ENCODE results near the gene DEDD.

Gene DEDD

DNA sequence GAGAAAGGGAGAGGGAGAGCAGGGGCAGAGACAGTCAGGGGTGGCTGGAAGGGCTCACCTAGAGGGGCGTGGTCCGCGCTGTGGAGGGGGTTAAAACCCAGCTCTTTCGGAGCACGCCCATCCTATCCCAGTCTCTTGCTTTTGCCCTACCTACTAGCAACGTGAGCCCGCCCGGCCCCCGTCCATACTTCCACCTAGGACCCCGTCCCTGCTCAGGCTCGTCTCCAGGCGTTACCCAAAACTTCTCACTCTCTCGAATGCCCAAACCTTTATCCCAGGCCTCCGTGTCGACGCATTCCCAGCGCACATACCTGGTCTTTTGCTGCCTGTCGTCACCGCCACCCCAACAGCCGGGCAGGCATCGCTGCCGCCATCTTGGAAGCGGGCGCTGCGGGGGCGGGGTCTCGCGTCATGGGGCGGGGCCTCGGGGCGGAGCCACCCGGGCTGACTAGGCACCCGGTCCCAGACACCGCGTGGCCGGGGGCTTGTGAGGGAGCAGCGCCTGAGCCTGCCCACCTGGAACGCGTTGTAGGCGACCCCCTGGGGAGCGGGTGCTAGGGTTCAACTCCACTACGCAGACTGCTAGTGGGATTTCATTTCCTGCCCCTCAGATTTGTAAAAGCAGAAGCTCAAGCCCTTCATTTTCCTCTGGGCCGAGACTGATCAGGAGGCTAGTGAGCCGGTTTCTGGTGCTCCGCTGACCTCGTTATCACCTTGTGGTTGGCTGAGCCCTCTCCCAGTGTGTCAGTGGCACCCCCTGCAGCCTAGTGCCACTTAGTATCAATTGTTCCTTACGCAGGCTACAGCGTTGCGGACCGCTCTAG is 44.9 kb upstream of the DEDD start, which contains the start of gene B4GALT3:
B4GALT3 (minus strand) TSS at position 396 of the 824 bp plus-strand sequence. CDS start 1,447 bp downstream, outside the sequence.
- H3K4me1 ChIP-seq (ENCODE audit: insufficient read depth, poor library complexity, severe bottlenecking): peaks cover 14% of the 10 kb centered on the region
- peak within 1 kb of the TSS; percentile 10 for H3K27ac ChIP-seq (ENCODE audit: poor library complexity, severe bottlenecking)
- H3K4me3 ChIP-seq (ENCODE audit: severe bottlenecking): peak within 1 kb of the TSS; percentile 67
- no peaks in the 10 kb centered on the region for H3K9me3 ChIP-seq (ENCODE audit: severe bottlenecking)
- ATAC-seq (ENCODE audit: low read depth) (peak; percentile 89), DNase-seq (ENCODE audit: low spot score) (no peak)
- H3K36me3 ChIP-seq (ENCODE audit: low read depth): peaks cover 29% of the 10 kb centered on the region
- no peaks in the 10 kb centered on the region for H3K27me3 ChIP-seq (ENCODE audit: insufficient read depth, poor library complexity, severe bottlenecking)
- TF ChIP-seq, protein P1, sequence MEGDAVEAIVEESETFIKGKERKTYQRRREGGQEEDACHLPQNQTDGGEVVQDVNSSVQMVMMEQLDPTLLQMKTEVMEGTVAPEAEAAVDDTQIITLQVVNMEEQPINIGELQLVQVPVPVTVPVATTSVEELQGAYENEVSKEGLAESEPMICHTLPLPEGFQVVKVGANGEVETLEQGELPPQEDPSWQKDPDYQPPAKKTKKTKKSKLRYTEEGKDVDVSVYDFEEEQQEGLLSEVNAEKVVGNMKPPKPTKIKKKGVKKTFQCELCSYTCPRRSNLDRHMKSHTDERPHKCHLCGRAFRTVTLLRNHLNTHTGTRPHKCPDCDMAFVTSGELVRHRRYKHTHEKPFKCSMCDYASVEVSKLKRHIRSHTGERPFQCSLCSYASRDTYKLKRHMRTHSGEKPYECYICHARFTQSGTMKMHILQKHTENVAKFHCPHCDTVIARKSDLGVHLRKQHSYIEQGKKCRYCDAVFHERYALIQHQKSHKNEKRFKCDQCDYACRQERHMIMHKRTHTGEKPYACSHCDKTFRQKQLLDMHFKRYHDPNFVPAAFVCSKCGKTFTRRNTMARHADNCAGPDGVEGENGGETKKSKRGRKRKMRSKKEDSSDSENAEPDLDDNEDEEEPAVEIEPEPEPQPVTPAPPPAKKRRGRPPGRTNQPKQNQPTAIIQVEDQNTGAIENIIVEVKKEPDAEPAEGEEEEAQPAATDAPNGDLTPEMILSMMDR (IDR thresholded peaks at IDR 0.05; ENCODE audit: poor library complexity, severe bottlenecking): peak; percentile 16

DNA sequence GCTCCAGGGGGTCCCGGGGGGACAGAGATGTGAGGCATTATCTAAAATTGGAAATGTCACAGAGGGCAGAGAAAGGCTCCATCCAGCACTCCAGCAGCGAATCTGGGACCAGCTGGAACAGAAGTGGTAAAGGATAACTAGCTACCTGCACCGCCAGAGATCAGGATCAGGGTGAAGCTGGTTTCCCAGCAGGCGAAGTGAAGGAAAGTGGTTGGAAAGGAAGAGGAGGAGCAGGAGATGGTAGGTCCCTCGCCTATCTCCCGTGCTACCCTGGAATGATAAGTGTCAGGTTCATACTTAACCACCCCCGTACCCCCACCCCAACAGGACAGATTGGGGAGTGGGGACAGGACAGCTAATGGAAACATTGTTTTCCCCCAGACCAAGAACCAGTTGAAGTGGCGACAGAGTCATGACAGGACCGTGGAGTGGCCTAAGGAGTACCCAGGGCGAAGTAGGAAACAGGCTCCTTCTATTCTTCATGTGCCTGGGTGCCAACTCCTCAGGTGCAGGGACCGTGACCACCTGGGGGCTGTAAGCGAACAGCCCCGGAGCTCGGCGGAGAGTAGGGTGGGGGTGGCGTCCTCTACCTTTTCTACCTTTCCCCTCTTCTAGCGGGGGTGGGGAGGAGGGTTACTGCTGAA is 44.1 kb upstream of the DEDD start:
- TF ChIP-seq, protein P1 (IDR thresholded peaks at IDR 0.05; ENCODE audit: poor library complexity, severe bottlenecking): no peak
- H3K4me1 ChIP-seq (ENCODE audit: insufficient read depth, poor library complexity, severe bottlenecking): peaks cover 8% of the 10 kb centered on the region
- peak overlapping the region; percentile 10 for H3K27ac ChIP-seq (ENCODE audit: poor library complexity, severe bottlenecking)
- peaks cover 36% of the 10 kb centered on the region for H3K36me3 ChIP-seq (ENCODE audit: low read depth)
- peak; percentile 2; the same call in 2 of the 3 replicates for ATAC-seq (ENCODE audit: low read depth)
- H3K27me3 ChIP-seq (ENCODE audit: insufficient read depth, poor library complexity, severe bottlenecking): no peaks in the 10 kb centered on the region
- peak overlapping the region; percentile 67 for H3K4me3 ChIP-seq (ENCODE audit: severe bottlenecking)
- no peaks in the 10 kb centered on the region for H3K9me3 ChIP-seq (ENCODE audit: severe bottlenecking)
- no peak for DNase-seq (ENCODE audit: low spot score)

- ATAC-seq (ENCODE audit: low read depth) (no peak), DNase-seq (ENCODE audit: low spot score) (no peak)
- no peaks in the 10 kb centered on the region for H3K27me3 ChIP-seq (ENCODE audit: insufficient read depth, poor library complexity, severe bottlenecking)
- peaks cover 43% of the 10 kb centered on the region for H3K36me3 ChIP-seq (ENCODE audit: low read depth)
- no peak overlapping the region for H3K27ac ChIP-seq (ENCODE audit: poor library complexity, severe bottlenecking)
- H3K4me3 ChIP-seq (ENCODE audit: severe bottlenecking): peak overlapping the region; percentile 67
- no peaks in the 10 kb centered on the region for H3K9me3 ChIP-seq (ENCODE audit: severe bottlenecking)
- H3K4me1 ChIP-seq (ENCODE audit: insufficient read depth, poor library complexity, severe bottlenecking): peaks cover 8% of the 10 kb centered on the region
- TF ChIP-seq, protein P1 (IDR thresholded peaks at IDR 0.05; ENCODE audit: poor library complexity, severe bottlenecking): no peak
These were observed 43.4 kb upstream of the DEDD start for GRCh38 chr1:161175771-161176453.

- Histone ChIP-seq H3K9me3 (ENCODE audit: severe bottlenecking) (no peaks in the 10 kb centered on the region), H3K27me3 (ENCODE audit: insufficient read depth, poor library complexity, severe bottlenecking) (no peaks in the 10 kb centered on the region), H3K27ac (ENCODE audit: poor library complexity, severe bottlenecking) (no peak overlapping the region), H3K4me1 (ENCODE audit: insufficient read depth, poor library complexity, severe bottlenecking) (peaks cover 8% of the 10 kb centered on the region), H3K4me3 (ENCODE audit: severe bottlenecking) (no peak overlapping the region), H3K36me3 (ENCODE audit: low read depth) (peaks cover 49% of the 10 kb centered on the region)
- TF ChIP-seq, protein P1 (IDR thresholded peaks at IDR 0.05; ENCODE audit: poor library complexity, severe bottlenecking): no peak
- no peak for DNase-seq (ENCODE audit: low spot score)
- ATAC-seq (ENCODE audit: low read depth): no peak
These were observed 42.4 kb upstream of the DEDD start for GRCh38 chr1:161174911-161175310.

All from RWPE2 (cell line).